Choroid plexus epithelial cell (primary cell): ENCODE data around the gene CFAP77.

Experiments used
- DNase-seq: peaks from one replicate; pipeline ENCODE4 v3.0.0-alpha.2; 2010; ENCODE audit warnings: low read depth
- H3K4me3 ChIP-seq: 2 replicates; pipeline ENCODE4 v1.5.1; 2011; ENCODE audit warnings: low read depth, mild to moderate bottlenecking, control low read depth, low read length, moderate library complexity
- TF ChIP-seq, protein P1 (sequence below): conservative IDR thresholded peaks from 2 replicates; pipeline ENCODE4 v1.5.1; 2011; ENCODE audit warnings: low read depth, mild to moderate bottlenecking, control low read depth, inconsistent platforms, low read length, moderate library complexity

Gene CFAP77

DNA sequence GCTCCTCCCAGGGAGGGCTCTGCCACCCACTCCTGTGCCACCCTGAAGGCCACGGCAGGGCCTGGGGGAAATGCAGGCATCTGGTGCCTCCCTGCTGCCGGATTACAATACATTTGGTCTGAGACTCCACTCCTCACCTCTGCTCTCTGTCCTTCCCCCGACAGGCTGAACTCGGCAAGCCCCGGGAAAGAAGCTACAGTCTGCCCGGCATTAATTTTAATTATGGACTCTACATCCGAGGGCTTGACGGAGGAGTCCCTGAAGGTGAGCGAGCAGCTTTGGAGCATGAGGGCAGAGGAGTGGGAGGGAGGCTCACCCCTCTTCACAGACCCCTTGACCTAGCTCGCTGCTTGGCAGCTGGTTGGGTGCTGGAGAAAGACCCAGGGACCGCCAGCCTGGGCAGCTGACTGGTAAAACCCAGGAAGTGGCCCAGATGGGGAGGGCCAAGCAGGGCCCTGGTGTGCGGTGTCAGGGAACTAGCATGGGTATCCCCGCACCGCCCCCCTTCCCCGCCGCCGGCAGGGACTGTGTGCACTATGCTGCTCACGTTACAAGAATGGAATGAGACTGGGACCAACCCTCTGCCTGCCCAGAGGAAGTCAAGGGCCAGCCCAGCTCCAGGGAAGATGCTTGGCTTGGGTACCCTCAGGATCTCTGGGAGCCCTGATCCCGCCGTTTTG is 88.7 kb downstream of the CFAP77 start:
- peak; percentile 14 for DNase-seq
- TF ChIP-seq, protein P1, sequence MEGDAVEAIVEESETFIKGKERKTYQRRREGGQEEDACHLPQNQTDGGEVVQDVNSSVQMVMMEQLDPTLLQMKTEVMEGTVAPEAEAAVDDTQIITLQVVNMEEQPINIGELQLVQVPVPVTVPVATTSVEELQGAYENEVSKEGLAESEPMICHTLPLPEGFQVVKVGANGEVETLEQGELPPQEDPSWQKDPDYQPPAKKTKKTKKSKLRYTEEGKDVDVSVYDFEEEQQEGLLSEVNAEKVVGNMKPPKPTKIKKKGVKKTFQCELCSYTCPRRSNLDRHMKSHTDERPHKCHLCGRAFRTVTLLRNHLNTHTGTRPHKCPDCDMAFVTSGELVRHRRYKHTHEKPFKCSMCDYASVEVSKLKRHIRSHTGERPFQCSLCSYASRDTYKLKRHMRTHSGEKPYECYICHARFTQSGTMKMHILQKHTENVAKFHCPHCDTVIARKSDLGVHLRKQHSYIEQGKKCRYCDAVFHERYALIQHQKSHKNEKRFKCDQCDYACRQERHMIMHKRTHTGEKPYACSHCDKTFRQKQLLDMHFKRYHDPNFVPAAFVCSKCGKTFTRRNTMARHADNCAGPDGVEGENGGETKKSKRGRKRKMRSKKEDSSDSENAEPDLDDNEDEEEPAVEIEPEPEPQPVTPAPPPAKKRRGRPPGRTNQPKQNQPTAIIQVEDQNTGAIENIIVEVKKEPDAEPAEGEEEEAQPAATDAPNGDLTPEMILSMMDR = no peak
- no peak overlapping the region for H3K4me3 ChIP-seq

DNA sequence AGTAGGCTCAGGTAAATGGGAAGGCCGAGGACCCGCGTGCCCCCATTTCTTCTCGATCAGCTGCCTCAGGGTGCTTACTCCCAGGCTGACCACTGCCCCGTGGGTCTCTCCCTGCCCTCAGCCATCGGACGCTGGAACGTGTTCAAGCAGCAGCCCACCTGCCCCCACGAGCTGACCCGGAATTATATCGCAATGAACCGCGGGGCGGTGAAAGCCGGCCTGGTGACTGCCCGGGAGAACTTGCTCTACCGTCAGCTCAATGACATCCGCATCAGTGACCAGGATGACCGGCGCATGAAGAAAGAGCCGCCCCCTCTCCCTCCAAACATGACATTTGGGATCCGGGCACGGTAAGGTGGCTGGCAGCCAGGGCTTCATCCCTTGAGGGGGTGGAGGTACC is 89.2 kb downstream of the CFAP77 start:
- TF ChIP-seq, protein P1 = no peak
- no peak overlapping the region for H3K4me3 ChIP-seq
- no peak for DNase-seq

DNA sequence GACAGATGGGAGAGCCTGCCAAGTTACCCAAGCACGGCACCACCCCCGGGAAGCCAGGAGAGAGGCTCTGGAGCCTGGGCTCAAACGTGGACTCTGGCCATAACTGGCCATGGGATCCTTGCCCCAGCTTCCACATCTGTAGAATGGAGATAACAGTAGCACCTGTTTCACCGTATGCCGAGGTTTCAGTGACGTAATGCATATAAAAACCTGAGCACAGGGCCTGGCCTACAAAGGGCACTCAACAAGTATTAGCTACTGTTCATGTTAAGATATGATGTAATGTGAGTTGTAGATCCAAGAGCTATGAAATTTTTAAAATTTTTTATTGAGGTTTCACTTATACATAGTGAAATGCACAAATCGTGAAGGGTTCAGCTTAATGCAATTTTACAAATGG is 90.2 kb downstream of the CFAP77 start:
- H3K4me3 ChIP-seq = no peak overlapping the region
- TF ChIP-seq, protein P1 = no peak
- DNase-seq = no peak

GRCh38 chr9:132502480-132502879 is 92.5 kb downstream of the CFAP77 start:
- no peak overlapping the region for H3K4me3 ChIP-seq
- no peak for DNase-seq
- TF ChIP-seq, protein P1 = no peak

GRCh38 chr9:132503116-132503515 is 93.1 kb downstream of the CFAP77 start:
- TF ChIP-seq, protein P1 = no peak
- no peak overlapping the region for H3K4me3 ChIP-seq
- no peak for DNase-seq

- H3K4me3 ChIP-seq = no peak overlapping the region
- TF ChIP-seq, protein P1 = no peak
- DNase-seq = no peak
Observed at GRCh38 chr9:132504488-132504887, 94.5 kb downstream of the CFAP77 start.

GRCh38 chr9:132505991-132506655 is 96.1 kb downstream of the CFAP77 start:
- no peak for DNase-seq
- H3K4me3 ChIP-seq = no peak overlapping the region
- TF ChIP-seq, protein P1 = no peak
